NCI-H2107 (cell line): ENCODE data around the gene CKAP2L.

Experiments used
- DNase-seq: peaks from one replicate; lab custom pipeline; 2025; lab: John Stamatoyannopoulos, UW

The CKAP2L gene

GRCh38 chr2:112791693-112792230 lies 27.4 kb upstream of the CKAP2L start:
- no peak for DNase-seq

GRCh38 chr2:112791019-112791418 lies 26.6 kb upstream of the CKAP2L start:
- no peak for DNase-seq

- DNase-seq = no peak
Measured at GRCh38 chr2:112790305-112790704, 25.9 kb upstream of the CKAP2L start.

GRCh38 chr2:112789186-112789585 lies 24.8 kb upstream of the CKAP2L start:
- no peak for DNase-seq

- DNase-seq = no peak
Measured at GRCh38 chr2:112788653-112789052, 24.2 kb upstream of the CKAP2L start.

GRCh38 chr2:112787729-112788393 lies 23.5 kb upstream of the CKAP2L start:
- DNase-seq = no peak

GRCh38 chr2:112787294-112787693 lies 22.9 kb upstream of the CKAP2L start:
- DNase-seq = no peak

GRCh38 chr2:112784199-112785189 lies 20.1 kb upstream of the CKAP2L start, which contains the start of gene IL1A:
TSS of gene IL1A (minus strand) at chr2:112784493. CDS start at chr2:112783770, 723 bp downstream.
- no peak for DNase-seq

GRCh38 chr2:112783187-112783714 lies 18.8 kb upstream of the CKAP2L start:
- no peak for DNase-seq

GRCh38 chr2:112782234-112782799 lies 17.9 kb upstream of the CKAP2L start:
- DNase-seq = no peak

GRCh38 chr2:112779598-112779997 lies 15.2 kb upstream of the CKAP2L start:
- DNase-seq = no peak

GRCh38 chr2:112777036-112777435 lies 12.6 kb upstream of the CKAP2L start:
- no peak for DNase-seq

GRCh38 chr2:112776113-112776512 lies 11.7 kb upstream of the CKAP2L start:
- no peak for DNase-seq

GRCh38 chr2:112774536-112775285 lies 10.3 kb upstream of the CKAP2L start:
- DNase-seq = no peak

GRCh38 chr2:112773556-112773955 lies 9.1 kb upstream of the CKAP2L start:
- DNase-seq = no peak

GRCh38 chr2:112772911-112773475 lies 8.6 kb upstream of the CKAP2L start:
- no peak for DNase-seq

GRCh38 chr2:112772322-112772721 lies 7.9 kb upstream of the CKAP2L start:
- no peak for DNase-seq

- DNase-seq = no peak
Measured at GRCh38 chr2:112768432-112768831, 4.0 kb upstream of the CKAP2L start.

GRCh38 chr2:112767693-112768330 lies 3.4 kb upstream of the CKAP2L start:
- no peak for DNase-seq

- no peak for DNase-seq
Measured at GRCh38 chr2:112765251-112765650, 842 bp upstream of the CKAP2L start.

GRCh38 chr2:112762276-112762675 lies 2.1 kb downstream of the CKAP2L start:
- DNase-seq = no peak
